Limb (tissue), 2 donors: ENCODE measurements around the gene OLIG1.

ENCODE experiments used
- DNase-seq, 2 donors: peaks; one replicate each; pipeline ENCODE4 v3.0.0-alpha.2; 2016; ENCODE audit errors: extremely low spot score in 2 of 2

OLIG1 gene

GRCh38 chr21:33069994-33070743 lies at the start of gene OLIG1:
Gene OLIG1 (plus strand): TSS chr21:33070141. CDS start chr21:33070247, 106 bp downstream.
- peak in 1 of 2 donors; percentile 57 for DNase-seq

GRCh38 chr21:33020558-33021100 lies 49.3 kb upstream of the OLIG1 start:
- DNase-seq: no peak

- DNase-seq: no peak
These were observed 48.8 kb upstream of the OLIG1 start for GRCh38 chr21:33021150-33021549.

- no peak for DNase-seq
These were observed 48.3 kb upstream of the OLIG1 start for GRCh38 chr21:33021667-33022066.

GRCh38 chr21:33022489-33022827 lies 47.5 kb upstream of the OLIG1 start:
- no peak for DNase-seq

GRCh38 chr21:33022828-33023573 lies 46.9 kb upstream of the OLIG1 start:
- no peak for DNase-seq

- peak in 1 of 2 donors; percentile 50 for DNase-seq
These were observed 46.3 kb upstream of the OLIG1 start for GRCh38 chr21:33023574-33024200.

GRCh38 chr21:33024201-33025103 lies 45.5 kb upstream of the OLIG1 start:
- no peak for DNase-seq

- no peak for DNase-seq
These were observed 44.8 kb upstream of the OLIG1 start for GRCh38 chr21:33025106-33025488.

GRCh38 chr21:33025489-33026442 lies 44.2 kb upstream of the OLIG1 start, which contains the start of gene OLIG2:
Gene OLIG2 (plus strand): TSS chr21:33025935. CDS start chr21:33026863, 928 bp downstream.
- DNase-seq: peak in 1 of 2 donors; percentile 49

- DNase-seq: no peak
These were observed 43.5 kb upstream of the OLIG1 start for GRCh38 chr21:33026443-33026858.

GRCh38 chr21:33026878-33027400 lies 43.0 kb upstream of the OLIG1 start:
- no peak for DNase-seq

- no peak for DNase-seq
These were observed 42.3 kb upstream of the OLIG1 start for GRCh38 chr21:33027401-33028286.

GRCh38 chr21:33028287-33028670 lies 41.7 kb upstream of the OLIG1 start:
- DNase-seq: no peak

GRCh38 chr21:33028773-33029384 lies 41.1 kb upstream of the OLIG1 start:
- no peak for DNase-seq

- DNase-seq: no peak
These were observed 40.5 kb upstream of the OLIG1 start for GRCh38 chr21:33029385-33029921.

- DNase-seq: no peak
These were observed 39.9 kb upstream of the OLIG1 start for GRCh38 chr21:33029975-33030461.

GRCh38 chr21:33030633-33031032 lies 39.3 kb upstream of the OLIG1 start:
- DNase-seq: no peak
